GM18868 (cell line): ENCODE measurements around the gene GOLM1.

Source experiments
- ATAC-seq: cut with Tn5 transposase; IDR thresholded peaks from one replicate; pipeline ENCODE4 v1.9.1; 2021; ENCODE audit warnings: mild to moderate bottlenecking, moderate library complexity; ENCODE audit not compliant: unreplicated experiment

Gene GOLM1

DNA sequence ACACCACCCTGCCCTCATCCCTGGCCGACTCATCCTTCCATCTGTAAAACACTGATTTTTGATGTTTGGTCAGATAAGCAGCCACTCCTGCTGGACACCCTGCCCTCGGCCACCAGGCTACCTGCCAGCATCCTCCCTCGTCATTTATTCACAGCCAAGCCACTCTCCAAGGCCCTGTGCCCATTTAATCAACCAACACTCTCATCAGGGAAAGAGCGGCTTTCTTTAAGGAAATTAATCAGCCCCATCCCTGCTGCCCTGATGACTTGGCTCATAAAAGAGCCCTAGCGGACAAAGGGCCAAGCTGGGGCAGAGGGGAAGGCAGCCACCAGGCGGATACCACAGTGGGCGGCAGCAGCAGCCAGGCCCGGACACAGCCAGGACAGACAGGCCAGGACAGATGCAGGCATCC lies 52.4 kb downstream of the GOLM1 start:
- no peak for ATAC-seq

GRCh38 chr9:86046071-86046636 lies 53.2 kb downstream of the GOLM1 start:
- no peak for ATAC-seq

DNA sequence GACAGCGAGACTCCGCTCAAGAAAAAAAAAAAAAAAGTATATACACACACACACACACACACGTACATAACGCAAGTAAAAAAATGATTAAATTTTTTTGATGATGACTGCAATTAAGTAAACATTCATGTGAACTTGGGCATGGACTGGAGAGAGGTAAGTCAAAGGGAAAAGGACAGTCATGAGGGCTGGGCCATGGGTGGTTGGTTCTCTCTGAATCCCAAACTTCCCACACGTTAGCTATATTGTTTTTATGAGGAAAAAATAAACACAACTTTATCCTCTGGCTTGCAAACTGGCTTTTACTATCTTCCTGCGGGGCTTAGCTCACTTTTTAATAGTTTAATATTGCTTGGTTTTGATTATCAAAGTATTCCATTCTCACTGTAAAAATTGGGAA lies 53.7 kb downstream of the GOLM1 start:
- no peak for ATAC-seq

DNA sequence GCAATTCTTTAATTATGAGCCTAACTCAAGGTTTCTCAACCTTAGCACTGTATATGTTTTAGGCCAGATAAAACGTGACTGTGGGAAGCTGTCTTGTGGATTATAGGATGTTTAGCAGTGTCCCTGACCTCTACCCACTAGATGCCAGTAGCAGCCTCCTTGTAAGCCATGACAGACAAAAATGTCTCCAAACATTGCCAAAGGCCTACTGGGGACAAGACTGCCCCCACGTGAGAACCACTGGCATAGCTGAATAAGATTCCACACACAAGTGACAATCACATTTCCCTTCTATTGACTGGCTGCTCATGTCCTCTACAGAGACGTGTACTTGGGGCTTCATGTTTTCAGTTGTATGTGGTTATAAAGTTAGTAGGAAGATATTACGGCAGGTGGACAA lies 55.4 kb downstream of the GOLM1 start:
- no peak for ATAC-seq

DNA sequence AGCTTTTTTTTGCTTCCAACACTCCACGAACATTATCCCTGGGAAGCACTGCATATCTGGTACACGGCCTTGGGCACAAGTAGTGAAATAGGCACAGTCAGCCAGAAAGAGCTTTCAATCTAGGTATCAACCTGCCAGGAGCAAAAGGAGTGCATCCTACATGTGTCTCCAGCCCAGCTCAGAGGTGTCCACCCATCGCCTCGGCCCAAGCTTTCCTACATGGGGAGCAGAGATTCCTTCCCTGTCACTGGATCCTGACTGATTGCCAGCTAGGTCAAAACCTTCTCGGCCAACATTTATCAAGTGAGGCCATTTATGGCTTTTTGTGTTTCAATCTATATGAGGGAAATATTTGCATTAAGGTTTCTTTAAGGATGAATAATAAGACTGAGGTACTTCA lies 55.8 kb downstream of the GOLM1 start:
- ATAC-seq, result no peak

DNA sequence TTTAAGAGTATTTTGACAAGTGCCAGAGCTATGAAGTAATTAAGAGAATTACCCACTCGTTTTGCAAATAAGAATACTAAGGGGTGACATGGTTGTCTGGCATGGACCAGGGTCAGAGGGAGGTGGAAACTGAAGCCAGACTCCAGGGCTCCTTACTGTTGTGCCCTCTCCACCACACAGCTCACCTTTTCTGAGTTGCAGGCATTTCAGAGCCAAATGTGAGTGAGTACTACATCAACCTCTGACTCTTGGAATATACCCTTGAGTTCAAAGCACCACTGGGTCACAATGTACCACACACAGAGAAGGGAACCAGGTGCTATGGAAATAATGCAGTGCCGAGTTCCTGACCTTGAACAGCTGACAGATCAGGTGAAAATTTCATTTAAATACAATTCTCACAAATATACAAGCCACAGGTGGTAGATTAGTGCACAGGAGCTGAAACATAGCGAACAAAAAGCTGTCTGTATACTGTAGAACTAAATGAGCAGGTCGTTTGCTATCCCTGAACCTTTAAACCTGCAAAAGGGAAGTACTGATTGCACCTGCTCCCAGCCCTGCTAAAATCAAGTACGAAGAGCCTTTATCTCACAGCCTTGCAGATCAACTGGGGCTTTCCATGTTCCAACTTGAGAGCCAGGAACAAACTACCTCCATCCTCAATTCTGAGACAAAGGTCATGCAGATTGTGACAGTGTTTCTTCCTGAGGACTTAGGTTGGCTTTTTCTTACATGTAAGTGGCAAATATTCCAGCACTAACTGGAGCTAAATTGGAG lies 57.0 kb downstream of the GOLM1 start:
- no peak for ATAC-seq

DNA sequence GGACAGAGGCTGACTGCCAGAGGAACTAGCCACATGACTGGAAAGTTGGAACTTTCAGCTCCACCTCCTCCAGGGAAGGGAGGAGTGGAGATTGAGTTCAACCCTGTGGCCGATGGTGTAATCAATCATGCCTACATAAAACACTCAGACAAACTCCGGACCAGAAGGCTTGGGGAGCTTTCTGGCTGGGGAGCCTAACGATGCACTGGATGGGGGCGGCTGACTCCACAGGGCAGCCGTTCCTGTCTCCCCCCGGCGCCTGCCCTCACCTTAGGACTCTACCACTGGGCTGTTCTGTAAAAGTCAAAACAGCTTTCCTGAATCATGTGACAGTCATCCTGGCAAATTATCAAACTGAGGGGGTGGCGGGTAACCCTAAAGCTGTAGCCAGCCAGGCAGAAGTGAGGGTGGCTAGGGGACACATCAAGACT lies 58.0 kb downstream of the GOLM1 start:
- ATAC-seq, result no peak

DNA sequence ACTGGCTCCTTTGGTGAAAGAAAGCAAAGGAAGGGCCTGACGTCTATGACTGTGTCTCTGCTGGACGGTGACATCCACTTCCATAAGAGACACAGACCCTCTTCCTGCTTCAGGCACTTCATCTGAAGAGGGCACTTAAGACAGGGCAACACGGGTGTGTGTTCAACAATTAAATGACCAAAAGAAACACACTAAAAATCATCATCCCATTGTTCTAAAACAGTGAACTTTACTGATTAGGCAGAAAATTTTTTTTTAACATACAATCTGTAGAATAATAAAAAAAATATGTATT lies 58.5 kb downstream of the GOLM1 start:
- no peak for ATAC-seq

GRCh38 chr9:86039991-86040860 lies 59.1 kb downstream of the GOLM1 start:
- no peak for ATAC-seq

- ATAC-seq, result no peak
Observed at GRCh38 chr9:86036555-86036954, 62.8 kb downstream of the GOLM1 start.

- ATAC-seq, result no peak
Observed at GRCh38 chr9:86035827-86036440, 63.4 kb downstream of the GOLM1 start.

DNA sequence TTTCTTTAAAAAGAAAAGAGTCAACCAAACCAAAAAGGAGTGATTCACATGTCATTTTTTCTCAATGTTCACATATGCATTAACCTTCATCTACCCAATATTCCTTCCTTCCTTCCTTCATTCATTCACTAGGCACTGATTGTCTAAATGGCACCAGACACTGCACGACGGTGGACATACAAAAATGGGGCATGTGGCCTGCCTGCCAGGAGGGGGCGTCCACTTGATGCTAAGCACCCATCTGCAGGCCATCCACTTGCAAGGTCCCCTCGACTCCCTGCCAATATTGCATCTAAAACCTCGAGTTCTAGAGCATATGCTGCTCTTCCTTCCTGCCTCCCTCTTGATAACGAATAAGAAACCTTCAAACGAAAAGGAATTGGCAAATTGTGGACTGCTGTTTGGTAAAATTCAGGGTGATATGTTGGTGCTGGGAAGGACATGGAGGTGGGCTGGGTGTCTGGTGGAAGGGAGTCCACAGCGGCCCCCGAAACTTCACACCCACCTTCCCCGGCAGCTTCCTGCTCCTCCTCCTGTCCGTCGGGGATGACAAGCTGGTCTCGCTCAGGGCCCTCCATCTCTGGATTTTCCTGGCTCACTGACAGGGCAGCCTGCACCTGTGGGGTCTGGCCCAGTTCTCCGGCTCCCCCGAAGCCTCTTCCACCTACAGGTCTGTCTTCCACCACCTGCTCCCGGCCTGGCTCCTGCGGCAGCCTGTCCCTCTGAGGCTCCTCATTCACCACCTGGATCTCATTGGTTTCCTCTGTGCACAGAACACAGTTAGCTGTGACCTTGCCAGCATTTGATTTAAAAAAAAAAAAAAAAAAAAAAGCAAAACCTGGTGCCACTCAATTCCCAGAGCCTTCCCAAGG lies 64.3 kb downstream of the GOLM1 start:
- ATAC-seq, result no peak

GRCh38 chr9:86027767-86028166 lies 71.6 kb downstream of the GOLM1 start:
- no peak for ATAC-seq

DNA sequence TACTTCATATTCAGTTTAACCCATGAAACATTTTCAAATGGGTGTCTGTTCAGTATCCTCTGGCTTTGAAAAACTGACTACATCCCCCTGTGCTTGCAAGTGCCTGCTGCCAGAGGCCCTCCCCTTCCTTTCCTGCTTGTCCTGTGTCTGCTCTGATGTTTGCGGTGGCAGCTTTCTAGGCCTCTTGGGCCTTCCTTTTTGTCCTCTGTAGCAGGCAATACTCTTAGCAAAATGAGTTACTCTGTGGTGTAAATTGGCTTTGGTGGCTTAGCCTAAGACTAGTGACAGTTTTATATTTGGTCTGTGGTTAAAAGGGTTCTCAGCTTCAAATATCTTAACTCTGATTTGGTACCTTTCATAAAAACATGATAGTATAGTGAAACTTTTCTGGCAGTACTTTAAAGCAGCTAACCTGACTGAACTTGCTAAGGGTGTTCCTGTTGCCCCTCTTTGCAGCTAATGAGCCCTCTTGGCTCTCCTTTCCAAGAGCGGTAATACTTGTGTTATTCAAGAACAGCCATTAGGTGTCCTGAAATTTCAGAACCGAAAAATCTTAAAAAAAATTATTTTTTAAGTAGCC lies 76.6 kb downstream of the GOLM1 start:
- no peak for ATAC-seq

DNA sequence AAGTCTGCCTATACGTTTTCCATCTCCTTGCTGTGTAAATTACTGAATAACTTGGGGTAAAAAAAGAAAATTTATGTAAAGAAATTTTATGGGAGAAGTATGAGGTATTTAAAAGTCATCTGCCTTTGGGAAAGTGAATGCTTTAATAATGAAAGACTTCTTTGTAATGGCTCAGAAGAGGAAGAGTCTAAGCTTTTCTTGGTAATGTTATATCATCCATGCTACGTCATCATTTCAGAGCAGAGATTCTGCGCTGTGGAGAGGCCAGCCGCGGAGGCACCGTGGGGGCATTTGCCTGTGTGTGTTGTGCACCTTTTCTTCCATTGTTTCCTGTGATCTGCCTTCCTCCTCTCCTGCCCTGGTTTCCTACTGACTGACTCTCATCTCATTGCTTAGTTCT lies 78.2 kb downstream of the GOLM1 start:
- ATAC-seq, result no peak

DNA sequence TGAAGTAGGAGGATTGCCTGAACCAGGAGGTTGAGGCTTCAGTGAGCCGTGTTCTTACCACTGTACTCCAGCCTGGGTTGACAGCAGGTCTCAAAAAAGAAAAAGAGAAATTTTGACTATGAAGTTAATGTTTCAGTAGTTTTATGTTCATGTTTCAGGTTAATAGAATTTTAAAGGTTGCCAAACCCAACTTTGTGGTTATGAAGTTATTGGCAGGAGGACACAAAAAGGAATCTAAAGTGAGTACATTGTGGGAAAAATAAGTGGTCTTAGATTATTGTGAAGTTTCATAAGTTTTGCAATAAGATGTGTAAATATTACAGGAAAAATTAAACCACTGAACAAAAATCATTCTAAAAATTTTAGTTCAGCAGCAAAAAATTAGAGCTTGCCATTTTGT lies 78.6 kb downstream of the GOLM1 start:
- ATAC-seq, result no peak

- ATAC-seq, result no peak
Observed at GRCh38 chr9:86009133-86009532, 90.2 kb downstream of the GOLM1 start.

DNA sequence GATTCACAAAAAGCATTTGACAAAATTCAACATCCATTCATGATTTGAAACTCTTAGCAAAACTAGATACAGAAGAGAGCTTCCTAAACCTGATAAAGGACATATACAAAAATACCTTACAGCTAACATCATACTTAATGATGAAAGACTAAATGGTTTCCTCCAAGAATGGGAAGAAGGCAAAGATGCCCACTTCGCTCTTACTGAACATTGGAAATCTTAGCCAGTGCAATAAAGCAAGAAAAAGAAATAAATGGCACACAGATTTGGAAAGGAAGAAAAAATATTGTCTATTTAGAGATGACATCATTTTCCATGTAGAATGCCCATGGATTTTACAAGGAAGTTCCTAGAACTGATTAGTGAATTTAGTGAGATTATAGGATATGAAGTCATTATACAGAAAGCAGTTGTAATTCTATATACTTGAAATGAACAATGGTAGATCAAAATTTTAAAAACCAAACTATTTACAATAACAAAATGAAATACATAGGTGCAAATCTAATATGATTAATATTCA lies 94.0 kb downstream of the GOLM1 start:
- no peak for ATAC-seq

GRCh38 chr9:85995599-85995998 lies 103.8 kb downstream of the GOLM1 start:
- no peak for ATAC-seq

- no peak for ATAC-seq
Observed at GRCh38 chr9:85995097-85995496, 104.3 kb downstream of the GOLM1 start.
